ENCODE data around the gene BPIFB3.
"Not testable (repeated sequence)": the region's sequence is repeated elsewhere in the genome, so short reads cannot be mapped to it uniquely, and the experiment has no call there.

GRCh38 chr20:33045129-33045721 is 8.5 kb upstream of the BPIFB3 start:
- not testable (repeated sequence) for TF ChIP-seq MTF1 (CRISPR knock-in tag; IDR thresholded peaks at IDR 0.05; ENCODE audit: borderline replicate concordance); MTA3 (IDR thresholded peaks at IDR 0.05; ENCODE audit: borderline replicate concordance)
